Amniotic stem cell (primary cell): ENCODE results near the gene SORBS1.

Source experiments
- DNase-seq: peaks from one replicate; lab custom pipeline; 2025; lab: John Stamatoyannopoulos, UW

The SORBS1 gene

DNA sequence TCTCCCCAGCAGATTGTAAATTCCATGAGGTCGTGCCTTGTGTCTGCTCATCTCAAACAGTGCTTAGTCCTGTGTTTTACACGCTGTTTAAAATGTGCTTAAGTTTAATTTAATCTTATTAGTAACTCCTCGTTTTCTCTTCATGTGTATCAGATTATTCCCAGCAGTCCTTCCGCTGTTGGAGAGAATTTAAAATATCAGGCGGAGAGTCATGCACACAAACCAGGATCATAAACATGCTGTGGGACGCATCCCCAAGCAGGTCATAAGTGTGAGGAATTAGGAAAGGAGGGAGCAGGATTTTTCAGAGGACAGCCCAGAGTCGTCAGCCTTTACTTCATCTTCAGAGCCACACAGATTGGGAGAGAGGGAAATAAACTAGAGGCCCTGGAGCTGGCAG lies 4.2 kb upstream of the SORBS1 start:
- no peak for DNase-seq

DNA sequence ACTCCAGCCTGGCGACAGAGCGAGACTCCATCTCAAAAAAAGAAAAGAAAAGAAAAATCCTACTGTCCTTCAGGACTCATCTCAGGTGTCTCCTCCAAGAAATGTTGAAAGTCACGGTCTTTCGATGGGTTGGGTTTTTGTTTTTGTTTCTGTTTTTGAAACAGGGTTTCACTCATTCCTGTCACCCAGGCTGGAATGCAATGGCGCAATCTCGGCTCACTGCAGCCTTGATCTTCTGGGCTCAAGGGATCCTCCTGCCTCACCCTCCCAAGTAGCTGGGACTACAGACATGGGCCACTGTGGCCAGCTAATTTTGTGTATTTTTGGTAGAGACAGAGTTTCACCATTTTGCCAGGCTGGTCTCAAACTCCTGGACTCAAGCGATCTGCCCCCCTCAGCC lies 3.1 kb upstream of the SORBS1 start:
- DNase-seq: no peak

DNA sequence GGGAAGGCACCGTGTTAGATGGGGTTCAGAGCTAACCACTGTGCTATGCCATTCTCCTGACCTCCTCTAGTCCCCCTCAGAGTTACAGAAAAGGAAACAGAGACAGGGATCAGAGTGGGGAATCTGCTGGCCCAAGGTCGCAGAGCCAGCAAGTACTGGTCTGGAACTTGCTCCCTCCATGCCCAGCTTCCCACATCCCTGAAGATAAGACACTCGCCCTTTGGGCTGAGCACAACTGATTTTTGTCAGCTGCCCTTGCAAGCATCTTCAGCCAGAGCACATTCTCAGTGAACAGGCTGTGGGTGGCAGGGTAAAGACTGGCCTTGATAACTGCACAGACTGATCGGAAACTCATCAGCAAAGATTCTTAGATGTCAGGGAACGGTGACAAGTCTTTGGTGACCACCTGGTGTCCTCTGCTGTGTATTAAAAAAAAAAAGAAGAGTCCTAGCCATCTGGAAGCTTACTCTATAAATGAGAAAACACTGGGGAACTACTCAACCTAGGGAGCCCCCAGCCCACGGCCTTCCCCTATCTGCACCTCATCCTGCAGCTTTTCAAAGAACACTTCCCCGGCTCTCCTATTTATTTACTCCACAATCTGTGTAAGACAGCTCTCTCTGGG lies 1.3 kb upstream of the SORBS1 start:
- no peak for DNase-seq

DNA sequence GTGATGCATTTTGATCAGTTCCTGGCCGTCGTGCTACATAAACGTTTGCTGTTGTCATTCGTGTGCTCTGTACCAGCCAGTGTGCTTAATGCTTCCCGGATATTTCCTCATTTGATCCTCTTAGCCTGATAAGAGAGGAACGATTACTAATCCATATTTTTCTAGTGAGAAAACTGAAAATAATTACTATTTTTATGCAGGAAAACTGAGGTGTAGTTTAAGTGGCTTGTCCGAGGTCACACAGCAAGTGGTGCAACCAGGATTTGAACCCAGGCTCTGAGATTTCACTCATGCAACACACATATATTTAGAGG lies 650 bp upstream of the SORBS1 start:
- no peak for DNase-seq

DNA sequence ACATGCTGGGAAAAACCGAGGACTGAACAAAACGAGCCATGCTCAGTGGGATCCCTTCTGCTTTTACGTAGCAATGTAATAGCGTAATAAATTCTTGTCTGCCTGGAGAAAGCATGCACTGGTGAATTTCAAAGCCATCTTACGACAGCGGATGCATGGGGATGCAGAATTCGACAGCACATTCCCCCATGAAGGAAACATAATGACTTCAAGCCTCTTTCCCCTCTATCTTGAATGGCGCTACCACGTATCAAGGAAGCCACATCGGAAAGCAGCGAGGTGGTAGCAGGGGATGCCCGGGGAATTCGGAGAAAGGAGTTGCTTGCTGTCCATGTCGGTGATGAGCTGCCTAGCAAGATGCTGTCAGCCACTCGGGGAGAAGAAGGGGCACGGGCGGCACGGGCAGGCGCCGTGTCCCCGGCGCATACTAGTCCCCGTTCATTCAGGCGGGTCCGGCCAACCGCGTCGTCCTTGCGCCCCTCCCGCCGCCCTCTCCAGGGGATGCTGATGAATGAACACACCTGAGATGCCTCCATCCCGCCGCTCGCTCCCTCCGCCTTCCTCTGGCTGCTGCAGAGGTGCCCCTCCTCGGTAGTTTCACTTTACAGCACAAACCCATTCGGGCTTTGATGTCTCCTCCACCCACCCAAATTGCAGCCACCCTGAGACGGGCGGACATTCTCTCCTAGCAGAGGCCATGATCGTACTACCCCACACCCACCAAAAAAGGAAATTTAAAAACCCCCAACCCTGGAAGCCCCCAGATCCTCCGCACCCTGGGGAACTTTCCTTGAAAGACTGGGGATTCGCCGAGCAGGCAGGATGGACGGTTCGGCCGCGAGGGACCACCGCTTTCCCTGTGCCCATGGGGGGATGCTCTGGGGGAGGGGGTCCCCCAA lies 644 bp downstream of the SORBS1 start:
- no peak for DNase-seq

DNA sequence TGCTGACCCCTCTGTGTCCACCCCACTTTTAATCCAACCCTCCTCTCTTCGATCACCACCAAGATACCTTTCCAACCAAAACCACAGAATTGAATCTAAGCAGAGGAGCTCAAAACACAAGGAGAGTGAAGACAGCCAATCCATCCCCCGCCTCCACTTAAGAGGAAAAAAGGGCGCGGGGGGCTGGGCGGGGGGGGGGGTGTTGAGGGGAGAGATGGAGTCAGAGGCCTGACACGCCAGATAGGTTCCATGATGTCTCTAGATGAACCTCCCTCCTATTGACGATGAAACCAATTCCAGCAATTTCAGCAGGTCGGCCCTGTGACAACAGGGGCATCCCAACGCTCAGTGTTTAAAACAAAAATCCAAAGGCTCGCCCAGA lies 1.3 kb downstream of the SORBS1 start:
- no peak for DNase-seq

DNA sequence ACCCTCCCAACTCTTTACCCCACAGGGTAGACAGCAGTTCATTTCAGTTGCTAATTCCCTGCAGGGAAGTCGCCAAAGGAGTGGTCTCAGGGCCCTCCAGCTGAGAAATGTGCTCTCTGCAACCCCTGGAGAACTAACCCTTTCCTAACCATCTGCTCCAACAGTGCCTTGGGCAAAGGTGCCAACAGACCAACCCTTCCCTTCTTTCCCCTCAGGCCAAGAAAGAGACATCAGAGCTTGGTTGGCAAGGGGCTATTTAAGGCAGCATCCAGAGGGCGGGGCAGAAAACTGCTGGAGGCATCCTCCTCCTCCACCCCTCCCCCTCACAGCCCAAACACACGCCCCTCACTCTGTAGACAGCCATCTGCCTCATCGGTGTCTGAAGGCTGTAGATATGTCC lies 1.7 kb downstream of the SORBS1 start:
- DNase-seq: no peak

DNA sequence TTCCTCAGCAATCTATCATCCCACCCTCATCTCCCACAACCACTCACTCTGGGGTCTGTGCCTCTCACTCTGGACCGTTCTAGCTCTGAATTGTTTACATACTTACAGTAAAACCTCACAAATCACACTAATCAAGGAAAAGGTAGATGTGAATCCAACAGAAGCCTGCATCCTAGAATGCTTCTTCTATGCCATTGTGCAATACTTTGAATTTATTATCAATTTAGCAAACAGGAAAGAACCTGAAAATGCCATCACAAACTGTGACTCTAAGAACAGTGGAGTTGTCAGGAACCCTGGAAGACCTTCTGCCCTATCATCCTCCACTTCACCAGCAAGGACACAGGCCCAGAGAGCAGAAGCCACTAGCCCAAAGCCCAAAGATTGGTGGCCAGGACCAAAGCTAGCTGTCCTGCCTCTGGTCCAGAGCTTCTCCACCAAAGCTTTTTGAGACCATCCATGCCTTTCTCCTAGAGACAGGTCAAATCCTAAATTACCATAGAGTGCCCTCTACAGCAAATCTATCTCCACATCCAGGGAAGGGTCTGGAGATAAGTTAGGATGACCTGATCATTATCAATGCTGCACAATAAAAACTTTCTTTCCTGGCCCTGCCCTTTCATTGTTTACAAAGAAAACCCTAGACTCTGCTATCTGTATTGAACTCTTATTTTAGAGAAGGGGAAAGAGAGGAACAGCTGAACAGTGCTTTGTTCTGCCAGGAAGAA lies 2.4 kb downstream of the SORBS1 start:
- DNase-seq: no peak

DNA sequence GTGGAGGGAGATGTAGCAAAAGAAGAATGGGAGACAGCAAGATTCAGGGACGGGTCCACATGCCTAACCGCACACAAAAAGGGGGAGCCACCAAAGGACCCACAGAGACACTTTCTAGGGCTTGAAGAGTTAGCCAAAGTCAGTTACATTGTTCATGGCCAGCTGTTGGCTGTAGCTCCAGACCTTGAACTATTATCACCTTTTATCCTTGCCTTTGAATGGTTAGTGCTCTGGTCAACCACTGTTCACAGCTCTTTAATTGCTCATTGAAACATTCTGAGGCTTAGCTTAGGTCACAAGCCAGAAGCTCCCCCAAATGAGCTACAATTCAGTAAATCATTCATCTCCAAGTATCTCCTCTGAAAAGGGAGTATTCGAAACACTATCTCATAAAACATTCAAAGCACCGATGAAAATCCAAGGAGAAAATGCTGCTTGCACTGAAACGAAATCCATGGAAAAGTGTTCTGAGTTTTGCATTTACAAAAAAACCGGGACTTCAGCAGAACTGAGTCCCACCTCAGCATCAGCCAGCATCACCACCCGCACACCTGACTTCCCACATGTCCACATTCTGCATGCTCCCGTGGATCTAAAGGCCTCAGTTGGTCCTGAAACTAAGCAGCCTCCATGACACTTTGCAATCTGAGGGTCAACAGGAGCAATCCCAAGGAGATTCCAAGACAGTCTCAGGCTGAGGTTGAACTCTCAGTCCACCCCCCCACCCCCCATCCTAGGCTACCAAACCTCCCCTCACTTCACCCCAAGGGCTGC lies 4.0 kb downstream of the SORBS1 start:
- no peak for DNase-seq

DNA sequence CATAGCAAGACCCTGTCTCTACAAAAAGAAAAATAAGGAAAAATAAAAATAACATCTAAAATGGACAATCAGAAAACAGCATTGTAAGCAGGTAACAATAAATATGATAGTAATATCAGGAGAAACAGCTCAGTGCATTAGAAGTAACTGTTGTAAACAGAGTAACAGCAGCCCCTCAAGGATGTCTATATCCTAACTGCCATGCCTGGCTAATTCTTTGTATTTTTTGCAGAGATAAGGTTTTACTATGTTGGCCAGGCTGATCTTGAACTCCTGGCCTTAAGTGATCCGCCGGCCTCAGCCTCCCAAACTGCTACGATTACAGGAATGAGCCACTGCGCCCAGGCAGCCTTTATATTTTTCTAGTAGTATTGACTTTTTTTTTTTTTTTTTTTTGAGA lies 7.5 kb downstream of the SORBS1 start:
- DNase-seq: no peak

DNA sequence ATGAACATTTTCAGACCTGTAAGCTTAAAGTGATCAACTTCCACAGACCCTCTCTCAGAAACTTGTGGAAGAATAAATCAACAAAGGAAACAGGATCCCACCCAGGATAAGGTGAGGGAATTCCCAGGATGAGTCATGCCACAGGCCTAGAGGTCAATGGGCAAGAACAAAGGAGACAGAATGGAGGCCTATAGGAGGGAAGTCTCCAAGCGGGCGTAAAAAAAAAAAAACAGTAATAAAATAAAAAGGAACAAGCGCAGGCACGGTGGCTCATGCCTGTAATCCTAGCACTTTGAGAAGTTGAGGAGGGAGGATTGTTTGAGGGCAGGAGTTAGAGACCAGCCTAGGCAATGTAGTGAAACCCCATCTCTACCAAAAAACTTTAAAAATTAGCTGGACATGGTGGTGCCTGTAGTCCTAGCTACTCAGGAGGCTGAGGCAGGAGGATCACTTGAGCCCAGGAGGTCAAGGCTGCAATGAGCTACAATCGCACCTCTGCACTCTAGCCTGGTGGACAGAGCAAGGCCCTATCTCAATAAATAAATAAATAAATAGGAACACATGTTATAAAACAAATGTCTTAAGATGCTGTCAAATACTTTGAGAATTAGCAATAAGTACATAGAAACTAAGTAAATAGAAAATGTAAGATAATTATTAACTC lies 8.4 kb downstream of the SORBS1 start:
- no peak for DNase-seq

DNA sequence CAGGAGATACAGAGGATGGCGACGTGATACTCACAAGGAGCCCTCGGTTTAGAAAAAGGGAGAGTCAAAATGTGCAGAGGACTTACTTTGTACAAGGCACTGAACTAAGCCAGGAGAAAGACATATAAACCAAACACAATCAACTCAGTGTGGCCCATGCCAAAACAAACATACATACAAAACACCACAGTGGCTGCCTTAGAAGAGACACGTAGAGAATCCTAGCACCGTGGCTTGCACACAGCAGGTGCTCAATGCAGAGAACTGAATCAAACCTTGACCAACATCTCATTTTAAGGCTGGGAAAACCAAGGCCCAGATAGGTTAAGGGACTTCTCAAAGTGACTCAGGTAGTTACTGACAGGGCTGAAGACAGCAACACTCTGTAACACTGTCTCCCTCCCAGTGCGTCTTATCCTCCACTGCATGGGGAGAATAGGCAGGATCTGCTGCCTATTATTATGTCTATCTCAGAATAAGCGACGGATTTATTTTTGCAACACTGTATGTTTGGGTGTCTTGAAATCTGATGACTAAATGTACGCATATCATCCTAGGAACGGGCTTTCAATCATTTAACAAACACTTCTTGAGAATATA lies 11.0 kb downstream of the SORBS1 start:
- DNase-seq: no peak

DNA sequence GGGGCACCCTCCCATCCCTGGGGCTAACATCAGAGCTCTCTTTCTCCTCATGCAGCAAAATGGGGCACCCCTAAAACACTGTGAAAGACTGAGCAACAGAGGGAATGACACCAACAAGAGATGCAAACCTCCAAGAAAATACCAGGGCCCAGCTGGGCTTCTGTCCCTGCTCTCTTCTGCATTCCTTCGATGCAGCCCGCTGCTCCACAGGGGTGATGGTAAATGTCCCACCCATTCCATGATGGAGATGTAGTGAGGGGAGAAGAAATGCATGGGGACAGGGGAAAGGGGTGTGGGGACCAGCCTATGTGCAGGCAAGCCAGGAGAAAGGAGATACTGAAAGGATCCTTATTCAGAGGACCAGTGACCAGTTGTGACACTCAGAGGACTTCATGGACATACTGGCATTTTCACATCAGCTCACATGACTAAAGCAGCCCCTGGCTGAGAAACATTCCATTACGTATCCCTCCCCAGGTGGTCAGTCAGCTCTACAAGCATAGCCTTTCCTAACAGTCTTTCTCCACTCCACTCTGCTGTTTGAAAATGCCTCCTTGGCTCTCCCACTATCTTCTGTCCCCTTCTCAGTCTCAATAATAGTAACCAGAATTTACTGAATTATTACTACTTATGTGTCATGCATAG lies 13.3 kb downstream of the SORBS1 start:
- DNase-seq: no peak

DNA sequence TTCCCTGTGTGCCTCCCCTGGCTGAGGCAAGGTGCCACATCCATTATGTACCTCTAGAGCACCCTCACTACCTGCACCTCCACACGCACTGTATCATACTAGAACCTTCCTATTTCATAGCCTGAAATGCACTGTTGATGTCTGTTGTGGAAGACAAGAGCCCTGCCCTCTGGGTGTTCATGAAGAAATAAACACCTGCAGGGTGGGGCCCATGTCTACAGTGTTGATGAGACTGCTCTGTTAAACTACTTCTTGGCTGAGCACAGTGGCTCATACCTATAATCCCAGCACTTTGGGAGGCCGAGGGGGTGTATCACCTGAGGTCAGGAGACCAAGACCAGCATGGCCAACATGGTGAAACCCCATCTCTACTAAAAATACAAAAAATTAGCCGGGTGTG lies 14.0 kb downstream of the SORBS1 start:
- DNase-seq: no peak

DNA sequence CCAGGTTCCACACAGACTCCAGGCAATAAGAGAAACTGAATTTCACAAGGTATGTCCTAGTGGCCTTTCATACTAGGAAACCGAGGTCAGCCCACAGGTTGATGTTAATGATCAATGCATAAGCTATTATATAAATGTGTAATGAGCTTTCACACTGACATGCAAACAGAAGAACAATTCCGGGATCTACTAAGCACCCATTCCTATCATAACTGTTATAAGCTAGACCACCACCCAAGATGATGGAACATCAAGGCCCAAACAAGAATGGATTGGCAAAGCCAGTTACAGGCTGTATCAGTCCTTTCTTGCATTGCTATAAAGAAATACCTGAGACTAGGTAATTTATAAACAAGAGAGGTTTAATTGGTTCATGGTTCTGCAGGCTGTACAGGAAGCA lies 15.2 kb downstream of the SORBS1 start:
- no peak for DNase-seq

DNA sequence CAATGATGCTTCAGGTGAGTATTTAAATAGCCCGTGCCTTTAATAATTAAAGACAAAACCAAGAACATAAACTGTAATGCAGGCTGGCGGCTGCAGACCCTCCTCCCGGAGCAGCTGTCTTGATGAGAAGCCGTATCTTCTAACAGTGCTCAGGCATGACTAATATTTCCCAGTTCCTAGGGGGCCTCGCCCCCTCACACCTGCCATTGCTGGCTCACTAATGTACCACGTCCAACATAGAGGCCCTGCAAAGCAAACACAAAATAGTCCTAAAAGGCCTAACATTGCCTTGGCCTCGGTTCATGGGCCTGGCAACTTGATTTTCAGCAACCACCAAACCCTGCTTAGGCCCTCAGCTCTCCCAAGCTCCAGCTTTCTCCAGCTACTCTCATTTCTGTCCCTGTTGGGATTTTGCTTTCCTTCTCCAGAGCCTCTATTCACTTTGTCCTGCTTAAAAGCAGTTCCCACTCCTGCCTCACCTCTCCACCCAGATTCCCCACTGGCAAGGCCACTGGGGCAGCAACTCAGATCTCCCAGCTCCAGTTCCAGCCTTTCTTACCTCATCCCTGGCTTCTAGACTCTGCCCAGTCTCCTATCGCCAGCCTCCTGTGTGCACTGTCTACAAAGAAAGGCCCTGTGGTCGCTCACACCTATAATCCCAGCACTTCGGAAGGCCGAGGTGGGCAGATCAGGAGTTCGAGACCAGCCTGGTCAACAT lies 16.2 kb downstream of the SORBS1 start:
- no peak for DNase-seq

DNA sequence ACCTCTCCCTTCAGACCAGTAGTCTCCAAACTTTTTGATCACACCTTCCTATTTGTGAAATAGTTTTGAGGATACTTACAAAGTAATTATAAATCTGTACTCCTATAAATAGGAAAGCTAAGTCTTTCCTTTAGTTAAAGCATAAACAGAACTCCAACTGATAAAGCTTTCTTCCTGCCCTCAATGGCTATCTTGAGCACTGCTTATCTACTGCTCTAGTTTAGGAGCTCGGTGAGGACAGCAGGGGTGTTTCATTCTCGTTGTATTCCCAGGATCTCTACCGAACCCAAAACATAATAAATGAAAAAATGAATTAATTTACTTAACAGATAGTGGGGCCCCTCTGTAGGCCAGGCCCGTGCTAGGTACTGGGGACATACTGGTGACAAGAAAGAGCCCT lies 17.7 kb downstream of the SORBS1 start:
- DNase-seq: no peak

DNA sequence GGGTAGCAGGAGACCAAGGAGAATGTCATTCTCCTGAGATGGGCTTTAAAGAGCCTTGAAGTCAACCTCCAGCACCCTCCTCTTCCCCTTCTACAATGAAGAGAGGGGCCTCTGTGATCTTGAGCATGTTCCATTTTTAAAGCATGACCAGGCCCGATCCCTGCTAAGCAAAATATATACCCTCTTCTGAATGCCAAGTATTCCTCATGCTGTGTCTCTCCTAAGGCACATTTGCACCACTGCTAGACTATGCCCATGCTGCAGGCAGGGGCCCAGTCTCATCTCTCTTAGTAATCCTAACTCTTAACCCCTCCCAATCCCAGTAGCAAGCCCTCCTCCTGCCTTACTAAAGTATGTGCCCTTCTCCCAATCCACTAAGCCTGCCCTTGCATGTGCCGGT lies 18.4 kb downstream of the SORBS1 start:
- no peak for DNase-seq

DNA sequence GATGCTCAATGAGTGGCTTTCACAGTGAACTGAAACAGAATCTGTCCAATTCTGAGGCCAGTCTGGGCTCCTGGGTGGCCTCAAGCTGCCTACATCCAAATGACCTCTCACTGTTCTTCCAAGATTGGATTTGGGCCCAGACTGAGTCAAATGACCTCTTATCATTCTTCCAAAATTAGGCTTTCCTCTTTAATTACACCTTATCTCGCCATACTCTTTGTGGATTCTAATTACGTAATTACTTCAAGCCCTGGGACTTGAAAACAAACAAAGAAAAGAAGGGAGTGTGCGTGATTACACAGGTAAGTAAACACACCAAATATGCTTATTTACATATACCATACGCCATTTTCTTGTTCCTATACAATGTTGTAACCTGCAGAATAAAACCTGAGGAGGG lies 18.8 kb downstream of the SORBS1 start:
- no peak for DNase-seq

DNA sequence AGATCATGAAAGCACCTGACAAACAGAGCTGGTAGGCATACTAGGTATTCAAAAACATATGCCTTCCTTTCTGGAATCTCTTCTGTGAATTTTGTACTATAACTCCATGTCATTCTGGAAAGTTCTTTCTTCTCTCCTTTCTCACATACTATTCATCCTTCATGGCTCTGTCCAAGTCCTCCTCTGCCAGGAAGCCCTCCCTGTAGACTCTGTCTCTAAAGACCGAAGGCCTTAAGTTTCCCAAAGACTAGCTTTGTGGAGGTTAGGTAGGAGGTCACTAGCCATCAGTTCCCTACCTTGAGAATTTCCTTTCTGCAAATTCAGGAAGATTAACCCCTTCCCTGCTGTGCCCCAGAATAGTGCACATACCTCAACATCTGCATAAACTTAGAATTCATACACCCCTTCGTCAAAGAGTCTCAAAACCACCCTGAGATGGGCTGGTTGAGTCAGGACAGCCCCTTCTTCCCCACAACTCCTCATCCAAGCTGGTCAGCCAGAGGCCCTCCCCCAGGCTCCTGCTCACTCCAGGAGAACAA lies 20.6 kb downstream of the SORBS1 start:
- no peak for DNase-seq
